SK-N-SH treated with all-trans-retinoic acid at 6 μM for 48 hours (cell line): ENCODE measurements around the gene NSG1.

Experiments used
- ATAC-seq: fragments of 200-7000 bp; cut with Tn5 transposase; 3 replicates; pipeline ENCODE4 v1.9.1; 2020; ENCODE audit warnings: mild to moderate bottlenecking, moderate library complexity
- ARNTL ChIP-seq: fragments of 450-650 bp; formaldehyde crosslinking; IDR thresholded peaks from 2 replicates; pipeline ENCODE4 v1.5.0; 2020; ENCODE audit warnings: low read depth, mild to moderate bottlenecking, moderate library complexity, borderline replicate concordance
- BACH2 ChIP-seq: fragments of 250-450 bp; sonication (Bioruptor Pico); IDR thresholded peaks from 2 replicates; pipeline ENCODE4 v1.9.0; 2021; ENCODE audit warnings: mild to moderate bottlenecking, borderline replicate concordance
- CSDC2 ChIP-seq: fragments of 250-450 bp; sonication (Bioruptor Pico); IDR thresholded peaks from 2 replicates; pipeline ENCODE4 v1.5.0; 2020; ENCODE audit warnings: mild to moderate bottlenecking, moderate library complexity
- ESRRG ChIP-seq: fragments of 250-450 bp; sonication (Bioruptor Pico); IDR thresholded peaks from 2 replicates; pipeline ENCODE4 v1.6.1; 2021; ENCODE audit warnings: mild to moderate bottlenecking
- GLIS3 ChIP-seq: fragments of 250-450 bp; sonication (Bioruptor Pico); IDR thresholded peaks from 2 replicates; pipeline ENCODE4 v1.5.0; 2020; ENCODE audit warnings: mild to moderate bottlenecking, moderate library complexity
- ISL1 ChIP-seq: fragments of 250-450 bp; sonication (Bioruptor Pico); IDR thresholded peaks from 2 replicates; pipeline ENCODE4 v2.1.2; 2022; ENCODE audit warnings: mild to moderate bottlenecking, moderate library complexity
- OSR1 ChIP-seq: fragments of 250-450 bp; sonication (Bioruptor Pico); IDR thresholded peaks from 2 replicates; pipeline ENCODE4 v1.8.0; 2022; ENCODE audit warnings: moderate library complexity, mild to moderate bottlenecking, inconsistent platforms
- PATZ1 ChIP-seq: fragments of 250-450 bp; sonication (Bioruptor Pico); IDR thresholded peaks from 2 replicates; pipeline ENCODE4 v1.8.0; 2020; ENCODE audit warnings: mild to moderate bottlenecking, moderate library complexity, borderline replicate concordance
- PPARA ChIP-seq: fragments of 250-450 bp; sonication (Bioruptor Pico); IDR thresholded peaks from 2 replicates; pipeline ENCODE4 v1.5.0; 2020; ENCODE audit warnings: mild to moderate bottlenecking, borderline replicate concordance
- RARB ChIP-seq: fragments of 250-450 bp; sonication (Bioruptor Pico); IDR thresholded peaks from 2 replicates; pipeline ENCODE4 v1.8.0; 2021; ENCODE audit warnings: mild to moderate bottlenecking, moderate library complexity
- SNAI2 ChIP-seq: fragments of 250-450 bp; sonication (Bioruptor Pico); IDR thresholded peaks from 2 replicates; pipeline ENCODE4 v1.5.0; 2020; ENCODE audit warnings: mild to moderate bottlenecking, moderate library complexity
- TCF4 ChIP-seq: fragments of 250-450 bp; sonication (Bioruptor Pico); IDR thresholded peaks from 2 replicates; pipeline ENCODE4 v1.8.0; 2021; ENCODE audit warnings: mild to moderate bottlenecking, moderate library complexity, borderline replicate concordance
- TOX ChIP-seq: fragments of 250-450 bp; sonication (Bioruptor Pico); IDR thresholded peaks from 2 replicates; pipeline ENCODE4 v1.8.0; 2021; ENCODE audit warnings: mild to moderate bottlenecking, moderate library complexity, borderline replicate concordance
- ZC3H10 ChIP-seq: fragments of 250-450 bp; sonication (Bioruptor Pico); IDR thresholded peaks from 2 replicates; pipeline ENCODE4 v1.5.1; 2021; ENCODE audit warnings: mild to moderate bottlenecking, moderate library complexity
- ZFP3 ChIP-seq: fragments of 250-450 bp; sonication (Bioruptor Pico); IDR thresholded peaks from 2 replicates; pipeline ENCODE4 v1.5.0; 2020; ENCODE audit warnings: mild to moderate bottlenecking, moderate library complexity
- ZFP30 ChIP-seq: fragments of 450-650 bp; formaldehyde crosslinking; IDR thresholded peaks from 2 replicates; pipeline ENCODE4 v1.5.0; 2022; ENCODE audit warnings: mild to moderate bottlenecking, moderate library complexity
- ZNF565 ChIP-seq: fragments of 450-650 bp; formaldehyde crosslinking; conservative IDR thresholded peaks from 2 replicates; pipeline ENCODE4 v1.5.0; 2020; ENCODE audit warnings: low read depth, mild to moderate bottlenecking, moderate library complexity
- ZNF70 ChIP-seq: fragments of 450-650 bp; formaldehyde crosslinking; IDR thresholded peaks from 2 replicates; pipeline ENCODE4 v1.5.0; 2020; ENCODE audit warnings: mild to moderate bottlenecking, moderate library complexity
- ZNF8 ChIP-seq: fragments of 450-650 bp; formaldehyde crosslinking; IDR thresholded peaks from 2 replicates; pipeline ENCODE4 v1.5.0; 2020; ENCODE audit warnings: mild to moderate bottlenecking, moderate library complexity
- TF ChIP-seq, protein P1 (sequence below): fragments of 250-450 bp; sonication (Bioruptor Pico); IDR thresholded peaks from 2 replicates; pipeline ENCODE4 v1.5.1; 2020; ENCODE audit warnings: low read depth, mild to moderate bottlenecking, moderate library complexity
- TF ChIP-seq, protein P2 (sequence below): fragments of 250-450 bp; sonication (Bioruptor Pico); IDR thresholded peaks from 2 replicates; pipeline ENCODE4 v1.5.1; 2021; ENCODE audit warnings: mild to moderate bottlenecking, moderate library complexity
- TF ChIP-seq, protein P3 (sequence below): fragments of 250-450 bp; sonication (Bioruptor Pico); IDR thresholded peaks from 2 replicates; pipeline ENCODE4 v1.8.0; 2021; ENCODE audit warnings: low read depth, mild to moderate bottlenecking, moderate library complexity, borderline replicate concordance
- TF ChIP-seq, protein P4 (sequence below): fragments of 250-450 bp; sonication (Bioruptor Pico); IDR thresholded peaks from 2 replicates; pipeline ENCODE4 v1.5.0; 2020; ENCODE audit warnings: mild to moderate bottlenecking, moderate library complexity

The NSG1 gene

DNA sequence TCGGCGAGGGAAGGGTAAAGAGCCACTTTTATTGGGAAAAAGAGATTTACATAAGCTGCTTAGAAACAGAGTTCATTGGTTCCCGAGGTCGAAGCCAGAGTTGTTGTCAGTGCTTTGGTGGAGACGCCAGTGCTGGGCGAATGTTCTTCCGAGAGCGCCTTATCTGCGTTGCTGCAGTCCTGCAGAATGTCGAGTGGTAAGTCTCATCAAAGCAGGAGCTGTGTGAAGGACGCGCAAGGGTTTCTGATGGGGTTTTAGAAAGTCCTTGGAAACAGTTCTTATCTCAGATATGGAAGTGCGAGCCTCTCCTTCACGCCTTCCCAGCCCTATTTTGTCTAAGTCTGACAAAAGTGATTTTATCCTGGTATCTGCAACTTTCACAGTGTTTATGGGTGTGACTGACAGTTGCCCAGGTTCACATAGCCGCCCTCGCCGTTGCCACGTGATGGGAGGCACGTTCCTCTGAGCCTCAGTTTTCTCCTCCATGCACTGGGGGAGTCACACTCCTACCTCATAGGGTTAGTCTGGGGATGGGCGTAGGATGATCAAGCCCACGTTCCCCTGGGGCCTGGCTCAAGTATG, 47.3 kb upstream of the NSG1 start:
- TF ChIP-seq PPARA (no peak), ZNF8 (no peak), BACH2 (CRISPR knock-in tag) (no peak), ZFP30 (CRISPR knock-in tag) (no peak), ZNF70 (CRISPR knock-in tag) (no peak), RARB (CRISPR knock-in tag) (no peak), ESRRG (no peak), SNAI2 (CRISPR knock-in tag) (no peak), PATZ1 (CRISPR knock-in tag) (no peak), CSDC2 (CRISPR knock-in tag) (no peak), ZC3H10 (no peak), ISL1 (CRISPR knock-in tag) (no peak), ARNTL (CRISPR knock-in tag) (no peak), ZFP3 (no peak), OSR1 (CRISPR knock-in tag) (no peak)
- TF ChIP-seq, protein P1, sequence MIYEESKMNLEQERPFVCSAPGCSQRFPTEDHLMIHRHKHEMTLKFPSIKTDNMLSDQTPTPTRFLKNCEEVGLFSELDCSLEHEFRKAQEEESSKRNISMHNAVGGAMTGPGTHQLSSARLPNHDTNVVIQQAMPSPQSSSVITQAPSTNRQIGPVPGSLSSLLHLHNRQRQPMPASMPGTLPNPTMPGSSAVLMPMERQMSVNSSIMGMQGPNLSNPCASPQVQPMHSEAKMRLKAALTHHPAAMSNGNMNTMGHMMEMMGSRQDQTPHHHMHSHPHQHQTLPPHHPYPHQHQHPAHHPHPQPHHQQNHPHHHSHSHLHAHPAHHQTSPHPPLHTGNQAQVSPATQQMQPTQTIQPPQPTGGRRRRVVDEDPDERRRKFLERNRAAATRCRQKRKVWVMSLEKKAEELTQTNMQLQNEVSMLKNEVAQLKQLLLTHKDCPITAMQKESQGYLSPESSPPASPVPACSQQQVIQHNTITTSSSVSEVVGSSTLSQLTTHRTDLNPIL (CRISPR knock-in tag), result no peak
- TF ChIP-seq, protein P2, sequence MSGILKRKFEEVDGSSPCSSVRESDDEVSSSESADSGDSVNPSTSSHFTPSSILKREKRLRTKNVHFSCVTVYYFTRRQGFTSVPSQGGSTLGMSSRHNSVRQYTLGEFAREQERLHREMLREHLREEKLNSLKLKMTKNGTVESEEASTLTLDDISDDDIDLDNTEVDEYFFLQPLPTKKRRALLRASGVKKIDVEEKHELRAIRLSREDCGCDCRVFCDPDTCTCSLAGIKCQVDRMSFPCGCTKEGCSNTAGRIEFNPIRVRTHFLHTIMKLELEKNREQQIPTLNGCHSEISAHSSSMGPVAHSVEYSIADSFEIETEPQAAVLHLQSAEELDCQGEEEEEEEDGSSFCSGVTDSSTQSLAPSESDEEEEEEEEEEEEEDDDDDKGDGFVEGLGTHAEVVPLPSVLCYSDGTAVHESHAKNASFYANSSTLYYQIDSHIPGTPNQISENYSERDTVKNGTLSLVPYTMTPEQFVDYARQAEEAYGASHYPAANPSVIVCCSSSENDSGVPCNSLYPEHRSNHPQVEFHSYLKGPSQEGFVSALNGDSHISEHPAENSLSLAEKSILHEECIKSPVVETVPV (CRISPR knock-in tag), result no peak
- TF ChIP-seq, all 23 proteins: peak for 0
- no peak for ATAC-seq

GRCh38 chr4:4341861-4342650, 44.8 kb upstream of the NSG1 start:
- TF ChIP-seq SNAI2 (CRISPR knock-in tag) (no peak), ZFP3 (no peak), ZC3H10 (no peak), GLIS3 (CRISPR knock-in tag) (no peak), ARNTL (CRISPR knock-in tag) (no peak), OSR1 (CRISPR knock-in tag) (no peak), ZNF70 (CRISPR knock-in tag) (no peak), BACH2 (CRISPR knock-in tag) (no peak)
- TF ChIP-seq, protein P3, sequence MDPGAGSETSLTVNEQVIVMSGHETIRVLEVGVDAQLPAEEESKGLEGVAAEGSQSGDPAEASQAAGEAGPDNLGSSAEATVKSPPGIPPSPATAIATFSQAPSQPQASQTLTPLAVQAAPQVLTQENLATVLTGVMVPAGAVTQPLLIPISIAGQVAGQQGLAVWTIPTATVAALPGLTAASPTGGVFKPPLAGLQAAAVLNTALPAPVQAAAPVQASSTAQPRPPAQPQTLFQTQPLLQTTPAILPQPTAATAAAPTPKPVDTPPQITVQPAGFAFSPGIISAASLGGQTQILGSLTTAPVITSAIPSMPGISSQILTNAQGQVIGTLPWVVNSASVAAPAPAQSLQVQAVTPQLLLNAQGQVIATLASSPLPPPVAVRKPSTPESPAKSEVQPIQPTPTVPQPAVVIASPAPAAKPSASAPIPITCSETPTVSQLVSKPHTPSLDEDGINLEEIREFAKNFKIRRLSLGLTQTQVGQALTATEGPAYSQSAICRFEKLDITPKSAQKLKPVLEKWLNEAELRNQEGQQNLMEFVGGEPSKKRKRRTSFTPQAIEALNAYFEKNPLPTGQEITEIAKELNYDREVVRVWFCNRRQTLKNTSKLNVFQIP (CRISPR knock-in tag), result no peak
- TF ChIP-seq, protein P2 (CRISPR knock-in tag), result no peak
- no peak for ATAC-seq

DNA sequence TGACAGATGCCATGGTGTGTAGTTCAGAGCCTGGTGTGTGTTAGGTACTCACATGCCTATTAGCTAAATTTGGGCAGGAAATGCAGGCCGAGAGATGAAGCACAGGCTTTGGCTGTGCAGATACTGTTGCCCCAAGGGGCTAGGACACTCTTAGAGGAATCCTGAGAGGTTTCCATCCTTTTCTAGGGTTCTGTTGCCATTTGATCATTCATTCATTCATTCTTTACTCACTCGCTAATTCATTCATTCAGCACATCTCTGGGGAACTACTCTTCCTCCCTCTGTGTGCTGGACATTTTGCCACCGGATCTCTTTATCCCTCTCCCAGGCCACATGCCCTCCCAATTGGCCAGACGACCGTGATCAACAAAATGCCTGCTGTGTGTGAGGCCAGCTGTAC, 43.9 kb upstream of the NSG1 start:
- TF ChIP-seq TOX (CRISPR knock-in tag) (no peak), ZNF565 (CRISPR knock-in tag) (no peak), TCF4 (no peak), ZNF70 (CRISPR knock-in tag) (no peak), ZC3H10 (no peak), ZFP30 (CRISPR knock-in tag) (no peak)
- TF ChIP-seq, protein P4, sequence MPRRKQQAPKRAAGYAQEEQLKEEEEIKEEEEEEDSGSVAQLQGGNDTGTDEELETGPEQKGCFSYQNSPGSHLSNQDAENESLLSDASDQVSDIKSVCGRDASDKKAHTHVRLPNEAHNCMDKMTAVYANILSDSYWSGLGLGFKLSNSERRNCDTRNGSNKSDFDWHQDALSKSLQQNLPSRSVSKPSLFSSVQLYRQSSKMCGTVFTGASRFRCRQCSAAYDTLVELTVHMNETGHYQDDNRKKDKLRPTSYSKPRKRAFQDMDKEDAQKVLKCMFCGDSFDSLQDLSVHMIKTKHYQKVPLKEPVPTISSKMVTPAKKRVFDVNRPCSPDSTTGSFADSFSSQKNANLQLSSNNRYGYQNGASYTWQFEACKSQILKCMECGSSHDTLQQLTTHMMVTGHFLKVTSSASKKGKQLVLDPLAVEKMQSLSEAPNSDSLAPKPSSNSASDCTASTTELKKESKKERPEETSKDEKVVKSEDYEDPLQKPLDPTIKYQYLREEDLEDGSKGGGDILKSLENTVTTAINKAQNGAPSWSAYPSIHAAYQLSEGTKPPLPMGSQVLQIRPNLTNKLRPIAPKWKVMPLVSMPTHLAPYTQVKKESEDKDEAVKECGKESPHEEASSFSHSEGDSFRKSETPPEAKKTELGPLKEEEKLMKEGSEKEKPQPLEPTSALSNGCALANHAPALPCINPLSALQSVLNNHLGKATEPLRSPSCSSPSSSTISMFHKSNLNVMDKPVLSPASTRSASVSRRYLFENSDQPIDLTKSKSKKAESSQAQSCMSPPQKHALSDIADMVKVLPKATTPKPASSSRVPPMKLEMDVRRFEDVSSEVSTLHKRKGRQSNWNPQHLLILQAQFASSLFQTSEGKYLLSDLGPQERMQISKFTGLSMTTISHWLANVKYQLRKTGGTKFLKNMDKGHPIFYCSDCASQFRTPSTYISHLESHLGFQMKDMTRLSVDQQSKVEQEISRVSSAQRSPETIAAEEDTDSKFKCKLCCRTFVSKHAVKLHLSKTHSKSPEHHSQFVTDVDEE, result no peak
- TF ChIP-seq, protein P3 (CRISPR knock-in tag), result no peak
- no peak for ATAC-seq
